SK-N-SH (cell line): ENCODE measurements around the gene NAE1. TPM values are rescaled to one million over a fixed set of nuclear protein-coding genes. Genes with fewer than 3 reads are reported as not detected.

Source experiments
- CTCF ChIA-PET: fragments of 300-600, 350-600 bp; formaldehyde crosslinking; extraction: SDS; loops from one replicate; lab custom pipeline; 2021; lab: Yijun Ruan, JAX
- POLR2A ChIA-PET: fragments of 350-600 bp; sonication (Branson Sonifier 250); formaldehyde crosslinking; extraction: SDS; loops from one replicate; lab custom pipeline; 2020; ENCODE audit warnings: antibody characterized with exemption, inconsistent platforms; lab: Yijun Ruan, JAX
- DNase-seq: peaks from one replicate; pipeline ENCODE4 v3.0.0; 2012
- H2AFZ ChIP-seq: fragments of 200-600 bp; sonication (generic); 2 replicates; pipeline ENCODE4 v1.8.1; 2016; ENCODE audit warnings: antibody characterized with exemption, mild to moderate bottlenecking, low read depth
- H3F3A ChIP-seq: fragments of 200-600 bp; sonication (generic); replicated peaks from 2 replicates; pipeline ENCODE3; 2016; ENCODE audit warnings: antibody characterized with exemption, mild to moderate bottlenecking; ENCODE audit not compliant: insufficient read depth
- H3K27ac ChIP-seq, 2 experiments: fragments of 200-500 bp in 1 of 2; fragments of 200-600 bp in 1 of 2; sonication (Bioruptor generic) in 1 of 2; sonication (generic), shearing (Covaris generic) in 1 of 2; 2 replicates each; pipeline versions ENCODE4 v1.5.1 to v1.6.1; 2014 to 2016; ENCODE audit warnings: low read depth in 2 of 2, inconsistent platforms in 1 of 2, low read length in 1 of 2, mild to moderate bottlenecking in 1 of 2, mixed read lengths in 1 of 2
- H3K27me3 ChIP-seq: fragments of 200-600 bp; sonication (generic), shearing (Covaris generic); 2 replicates; pipeline ENCODE4 v1.6.1; 2016; ENCODE audit warnings: mixed run types; ENCODE audit not compliant: insufficient read depth
- H3K36me3 ChIP-seq, 2 experiments: fragments of 200-500 bp in 1 of 2; fragments of 200-600 bp in 1 of 2; sonication (Bioruptor generic) in 1 of 2; sonication (generic) in 1 of 2; replicated peaks in 1 of 2; 2 replicates each; pipeline versions ENCODE3 to v1.5.1; 2014 to 2016; ENCODE audit warnings: low read length in 1 of 2, mild to moderate bottlenecking in 1 of 2; ENCODE audit not compliant: insufficient read depth in 2 of 2, control insufficient read depth in 1 of 2
- H3K4me1 ChIP-seq, 2 experiments: fragments of 200-500 bp in 1 of 2; fragments of 200-600 bp in 1 of 2; sonication (Bioruptor generic) in 1 of 2; sonication (generic), shearing (Covaris generic) in 1 of 2; 2 replicates each; pipeline versions ENCODE4 v1.5.1 to v1.6.1; 2014 to 2016; ENCODE audit warnings: low read depth in 1 of 2, low read length in 1 of 2, mixed run types in 1 of 2; ENCODE audit not compliant: insufficient read depth in 2 of 2, control insufficient read depth in 1 of 2
- H3K4me2 ChIP-seq: fragments of 200-600 bp; sonication (generic), shearing (Covaris generic); 2 replicates; pipeline ENCODE4 v1.6.1; 2017; ENCODE audit warnings: mixed run types
- H3K4me3 ChIP-seq, 2 experiments: fragments of 200-500 bp in 1 of 2; fragments of 200-600 bp in 1 of 2; sonication (Bioruptor generic) in 1 of 2; sonication (generic), shearing (Covaris generic) in 1 of 2; 2 replicates each; pipeline versions ENCODE4 v1.5.1 to v1.8.1; 2014 to 2016; ENCODE audit warnings: low read depth in 2 of 2, inconsistent platforms in 1 of 2, low read length in 1 of 2, mild to moderate bottlenecking in 1 of 2, mixed read lengths in 1 of 2, moderate library complexity in 1 of 2
- H3K79me2 ChIP-seq: fragments of 200-600 bp; sonication (generic); 2 replicates; pipeline ENCODE4 v1.8.1; 2017; ENCODE audit warnings: mild to moderate bottlenecking; ENCODE audit not compliant: insufficient read depth
- H3K9ac ChIP-seq: fragments of 200-600 bp; sonication (generic); 2 replicates; pipeline ENCODE4 v1.6.1; 2017; ENCODE audit warnings: mixed run types
- H3K9me2 ChIP-seq: fragments of 200-600 bp; sonication (generic); 2 replicates; pipeline ENCODE4 v1.6.1; 2017; ENCODE audit warnings: mixed run types
- H3K9me3 ChIP-seq: fragments of 200-600 bp; sonication (generic); 2 replicates; pipeline ENCODE4 v1.6.1; 2017; ENCODE audit warnings: mixed run types, mild to moderate bottlenecking, moderate library complexity
- H4K20me1 ChIP-seq: fragments of 200-600 bp; sonication (generic); 2 replicates; pipeline ENCODE4 v1.6.1; 2017; ENCODE audit warnings: mild to moderate bottlenecking, mixed run types; ENCODE audit not compliant: insufficient read depth
- CHD2 ChIP-seq: fragments of 150-350 bp; IDR thresholded peaks from 2 replicates; pipeline ENCODE4 v1.6.1; 2018; ENCODE audit warnings: low read length; ENCODE audit not compliant: partially characterized antibody
- EP300 ChIP-seq, 2 experiments: IDR thresholded peaks; 2 replicates each; pipeline versions ENCODE4 v1.4.0 to v1.6.1; 2012; ENCODE audit warnings: borderline replicate concordance in 1 of 2, low read depth in 1 of 2, low read length in 1 of 2
- EZH2phosphoT487 ChIP-seq: fragments of 200-600 bp; sonication (generic); IDR thresholded peaks from 2 replicates; pipeline ENCODE4 v1.6.1; 2017; ENCODE audit warnings: low read depth, mixed run types, mild to moderate bottlenecking, antibody characterized with exemption, moderate library complexity, borderline replicate concordance
- FOXM1 ChIP-seq: IDR thresholded peaks from 2 replicates; pipeline ENCODE4 v1.4.0; 2012; ENCODE audit warnings: low read depth, mild to moderate bottlenecking
- GABPA ChIP-seq: IDR thresholded peaks from 2 replicates; pipeline ENCODE4 v1.4.0; 2012; ENCODE audit warnings: low read depth, mild to moderate bottlenecking
- JUND ChIP-seq: IDR thresholded peaks from 2 replicates; pipeline ENCODE4 v1.4.0; 2012
- MEF2A ChIP-seq: IDR thresholded peaks from 2 replicates; pipeline ENCODE4 v1.4.0; 2012; ENCODE audit warnings: low read depth, borderline replicate concordance
- MXI1 ChIP-seq: IDR thresholded peaks from 2 replicates; pipeline ENCODE4 v1.6.1; 2012; ENCODE audit warnings: mild to moderate bottlenecking, low read depth, low read length, improper control_type of control experiment
- NRF1 ChIP-seq: IDR thresholded peaks from 2 replicates; pipeline ENCODE4 v1.6.1; 2012; ENCODE audit warnings: low read depth, mild to moderate bottlenecking, low read length
- RAD21 ChIP-seq: IDR thresholded peaks from 2 replicates; pipeline ENCODE4 v1.6.1; 2012; ENCODE audit warnings: mild to moderate bottlenecking, low read length
- RXRA ChIP-seq: IDR thresholded peaks from 2 replicates; pipeline ENCODE4 v1.4.0; 2012; ENCODE audit warnings: low read depth, mild to moderate bottlenecking, borderline replicate concordance
- SIN3A ChIP-seq: IDR thresholded peaks from 2 replicates; pipeline ENCODE4 v1.6.1; 2012; ENCODE audit warnings: low read depth, mild to moderate bottlenecking, low read length, moderate library complexity, borderline replicate concordance
- SMC3 ChIP-seq: IDR thresholded peaks from 2 replicates; pipeline ENCODE4 v1.6.1; 2012; ENCODE audit warnings: low read depth, low read length, improper control_type of control experiment
- TAF1 ChIP-seq: IDR thresholded peaks from 2 replicates; pipeline ENCODE4 v1.6.1; 2012; ENCODE audit warnings: low read depth, mild to moderate bottlenecking, low read length, moderate library complexity, borderline replicate concordance
- TEAD4 ChIP-seq: IDR thresholded peaks from 2 replicates; pipeline ENCODE4 v1.4.0; 2012; ENCODE audit warnings: mild to moderate bottlenecking, borderline replicate concordance; ENCODE audit not compliant: insufficient read depth
- YY1 ChIP-seq: IDR thresholded peaks from 2 replicates; pipeline ENCODE4 v1.4.0; 2012; ENCODE audit warnings: low read depth, mild to moderate bottlenecking
- WGBS: methylation state at CpG from one replicate; pipeline ENCODE4 v1.1.6; 2017; ENCODE audit warnings: low lambda C conversion rate; 5-methylcytosine and 5-hydroxymethylcytosine counted together
- polyA plus RNA-seq, 3 experiments: library from polyadenylated mRNA; depleted of rRNA; stranded (reverse); fragments of >200 nt; gene quantifications; 2 replicates each; pipeline ENCODE4 v1.2.3, GENCODE V29; 2012
- TF ChIP-seq, protein P1 (sequence below): IDR thresholded peaks from 2 replicates; pipeline ENCODE4 v1.6.1; 2012; ENCODE audit warnings: mild to moderate bottlenecking, low read depth, low read length, moderate library complexity
- TF ChIP-seq, protein P2 (sequence below): IDR thresholded peaks from 2 replicates; pipeline ENCODE4 v1.4.0; 2012; ENCODE audit warnings: low read depth, borderline replicate concordance
- TF ChIP-seq, protein P3 (sequence below): fragments of 150-350 bp; IDR thresholded peaks from 2 replicates; pipeline ENCODE4 v1.6.1; 2017; ENCODE audit warnings: antibody characterized with exemption, low read length, low read depth, borderline replicate concordance
- TF ChIP-seq, protein P4 (sequence below): IDR thresholded peaks from 2 replicates; pipeline ENCODE4; 2012
- TF ChIP-seq, protein P5 (sequence below): IDR thresholded peaks from 2 replicates; pipeline ENCODE4 v1.4.0; 2012; ENCODE audit warnings: low read depth, borderline replicate concordance

NAE1 gene
- polyA plus RNA-seq, 1 of the 3 experiments (the other 2 are of a cell fraction), result 33.8 TPM

DNA sequence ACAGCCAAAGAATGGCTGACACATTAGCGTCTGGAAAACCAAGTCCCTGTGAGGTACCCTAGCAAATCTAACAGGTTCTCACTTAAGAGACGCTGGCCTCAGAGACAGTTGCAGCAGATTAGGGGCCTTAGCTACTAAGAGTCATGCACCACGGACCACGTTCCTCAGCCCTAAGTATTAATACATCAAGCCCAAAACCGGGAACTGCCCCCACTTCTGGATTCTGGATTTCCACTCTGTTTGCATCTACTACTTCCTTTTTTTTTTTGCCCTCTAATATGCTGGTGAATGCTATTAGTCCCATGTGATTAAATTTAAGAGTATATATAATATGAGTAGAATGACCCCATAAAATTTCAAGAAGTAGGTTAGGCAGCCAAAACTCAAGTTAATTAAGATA is 28.6 kb downstream of the NAE1 start:
- H3K9ac ChIP-seq, result no peak overlapping the region
- 97% methylated on average over 5 of the region's 5 CpGs for WGBS

DNA sequence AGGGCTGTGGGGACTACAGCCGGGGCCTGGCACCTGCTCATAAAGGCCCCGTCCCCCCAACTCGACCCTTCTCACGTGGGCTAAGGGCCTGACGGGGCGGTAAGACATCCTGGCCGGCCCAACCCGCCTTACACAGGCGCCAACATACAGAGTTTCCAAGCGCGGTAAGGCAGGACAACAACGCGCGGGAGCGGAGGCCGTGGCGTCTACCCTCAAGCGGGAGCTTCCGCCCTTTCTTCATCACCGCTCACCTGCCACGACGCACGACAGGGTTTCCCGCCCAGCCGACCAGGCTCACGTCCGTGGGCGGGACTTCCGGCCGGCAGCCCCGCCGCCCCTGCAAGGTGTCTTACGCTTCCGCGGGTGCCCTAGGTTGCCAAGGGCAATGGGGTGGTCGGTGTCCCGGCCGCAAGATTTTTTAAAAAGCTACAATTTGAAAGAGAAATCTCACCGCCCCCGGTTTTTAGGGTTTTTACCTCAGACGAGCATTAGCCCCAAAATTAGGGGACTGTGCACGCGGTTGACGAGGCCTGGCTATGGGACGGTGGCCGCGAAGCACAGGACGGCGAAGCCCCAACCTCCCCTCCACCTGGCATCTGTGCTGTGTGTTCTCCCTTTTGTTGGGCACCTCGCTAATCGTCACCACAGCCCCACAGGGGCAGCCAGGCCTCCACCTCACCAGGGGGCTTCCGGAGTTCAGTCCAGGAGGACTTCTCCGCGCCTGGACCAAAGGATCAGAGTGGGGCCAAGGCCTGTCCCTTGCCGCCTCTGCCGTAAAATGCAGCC is 29.3 kb downstream of the NAE1 start, which contains the start of gene TERB1:
TERB1 (minus strand) TSS at position 265 of the 786 bp plus-strand sequence. CDS start 4,786 bp downstream, outside the sequence.
- DNase-seq, result peak; percentile 20
- no peaks in the 10 kb centered on the region for H3K27me3 ChIP-seq
- H3K36me3 ChIP-seq, result peaks cover 39 to 44% of the 10 kb centered on the region in 2 experiments
- no peak within 1 kb of the TSS for H3K4me2 ChIP-seq
- H2AFZ ChIP-seq, result no peak within 1 kb of the TSS
- no peaks in the 10 kb centered on the region for H4K20me1 ChIP-seq
- peaks cover 13% of the 10 kb centered on the region for H3F3A ChIP-seq
- ChIA-PET CTCF (interaction anchor here (1.0 kb wide), 1 partner anchor 30 kb away, joined by 4 read pairs; the partner anchor contains the start of gene NAE1), POLR2A (no interaction called here)
- H3K27ac ChIP-seq, result no peak within 1 kb of the TSS
- H3K4me1 ChIP-seq, result no peaks in the 10 kb centered on the region
- H3K9me2 ChIP-seq, result no peaks in the 10 kb centered on the region
- H3K9me3 ChIP-seq, result no peaks in the 10 kb centered on the region
- no peaks in the 10 kb centered on the region for H3K79me2 ChIP-seq
- WGBS, result 97% methylated on average over 51 of the region's 56 CpGs
- no peak within 1 kb of the TSS for H3K4me3 ChIP-seq
- H3K9ac ChIP-seq, result no peak within 1 kb of the TSS
- TF ChIP-seq RXRA (no peak), SMC3 (no peak), RAD21 (no peak), EZH2phosphoT487 (no peak), JUND (no peak), MXI1 (no peak)
- TF ChIP-seq, protein P1, sequence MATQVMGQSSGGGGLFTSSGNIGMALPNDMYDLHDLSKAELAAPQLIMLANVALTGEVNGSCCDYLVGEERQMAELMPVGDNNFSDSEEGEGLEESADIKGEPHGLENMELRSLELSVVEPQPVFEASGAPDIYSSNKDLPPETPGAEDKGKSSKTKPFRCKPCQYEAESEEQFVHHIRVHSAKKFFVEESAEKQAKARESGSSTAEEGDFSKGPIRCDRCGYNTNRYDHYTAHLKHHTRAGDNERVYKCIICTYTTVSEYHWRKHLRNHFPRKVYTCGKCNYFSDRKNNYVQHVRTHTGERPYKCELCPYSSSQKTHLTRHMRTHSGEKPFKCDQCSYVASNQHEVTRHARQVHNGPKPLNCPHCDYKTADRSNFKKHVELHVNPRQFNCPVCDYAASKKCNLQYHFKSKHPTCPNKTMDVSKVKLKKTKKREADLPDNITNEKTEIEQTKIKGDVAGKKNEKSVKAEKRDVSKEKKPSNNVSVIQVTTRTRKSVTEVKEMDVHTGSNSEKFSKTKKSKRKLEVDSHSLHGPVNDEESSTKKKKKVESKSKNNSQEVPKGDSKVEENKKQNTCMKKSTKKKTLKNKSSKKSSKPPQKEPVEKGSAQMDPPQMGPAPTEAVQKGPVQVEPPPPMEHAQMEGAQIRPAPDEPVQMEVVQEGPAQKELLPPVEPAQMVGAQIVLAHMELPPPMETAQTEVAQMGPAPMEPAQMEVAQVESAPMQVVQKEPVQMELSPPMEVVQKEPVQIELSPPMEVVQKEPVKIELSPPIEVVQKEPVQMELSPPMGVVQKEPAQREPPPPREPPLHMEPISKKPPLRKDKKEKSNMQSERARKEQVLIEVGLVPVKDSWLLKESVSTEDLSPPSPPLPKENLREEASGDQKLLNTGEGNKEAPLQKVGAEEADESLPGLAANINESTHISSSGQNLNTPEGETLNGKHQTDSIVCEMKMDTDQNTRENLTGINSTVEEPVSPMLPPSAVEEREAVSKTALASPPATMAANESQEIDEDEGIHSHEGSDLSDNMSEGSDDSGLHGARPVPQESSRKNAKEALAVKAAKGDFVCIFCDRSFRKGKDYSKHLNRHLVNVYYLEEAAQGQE, result no peak
- TF ChIP-seq, protein P2, sequence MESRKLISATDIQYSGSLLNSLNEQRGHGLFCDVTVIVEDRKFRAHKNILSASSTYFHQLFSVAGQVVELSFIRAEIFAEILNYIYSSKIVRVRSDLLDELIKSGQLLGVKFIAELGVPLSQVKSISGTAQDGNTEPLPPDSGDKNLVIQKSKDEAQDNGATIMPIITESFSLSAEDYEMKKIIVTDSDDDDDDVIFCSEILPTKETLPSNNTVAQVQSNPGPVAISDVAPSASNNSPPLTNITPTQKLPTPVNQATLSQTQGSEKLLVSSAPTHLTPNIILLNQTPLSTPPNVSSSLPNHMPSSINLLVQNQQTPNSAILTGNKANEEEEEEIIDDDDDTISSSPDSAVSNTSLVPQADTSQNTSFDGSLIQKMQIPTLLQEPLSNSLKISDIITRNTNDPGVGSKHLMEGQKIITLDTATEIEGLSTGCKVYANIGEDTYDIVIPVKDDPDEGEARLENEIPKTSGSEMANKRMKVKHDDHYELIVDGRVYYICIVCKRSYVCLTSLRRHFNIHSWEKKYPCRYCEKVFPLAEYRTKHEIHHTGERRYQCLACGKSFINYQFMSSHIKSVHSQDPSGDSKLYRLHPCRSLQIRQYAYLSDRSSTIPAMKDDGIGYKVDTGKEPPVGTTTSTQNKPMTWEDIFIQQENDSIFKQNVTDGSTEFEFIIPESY, result no peak

More for the DNA sequence above, 28.6 kb downstream of the NAE1 start:
- Histone ChIP-seq H3K9me2 (no peaks in the 10 kb centered on the region), H3K36me3 (peaks cover 39 to 47% of the 10 kb centered on the region in 2 experiments), H3K27me3 (no peaks in the 10 kb centered on the region), H3F3A (peaks cover 13% of the 10 kb centered on the region), H3K4me1 (no peaks in the 10 kb centered on the region), H3K9me3 (no peaks in the 10 kb centered on the region), H2AFZ (no peak overlapping the region), H3K79me2 (no peaks in the 10 kb centered on the region), H3K4me3 (no peak overlapping the region), H4K20me1 (no peaks in the 10 kb centered on the region), H3K27ac (no peak overlapping the region), H3K4me2 (no peak overlapping the region)
- no peak for TF ChIP-seq YY1
- no peak for TF ChIP-seq MEF2A
- TF ChIP-seq TEAD4, result no peak
- TF ChIP-seq EZH2phosphoT487, result no peak
- TF ChIP-seq GABPA, result no peak
- TF ChIP-seq NRF1, result no peak
- no peak for TF ChIP-seq SIN3A
- TF ChIP-seq CHD2, result no peak
- TF ChIP-seq TAF1, result no peak
- TF ChIP-seq, protein P3, sequence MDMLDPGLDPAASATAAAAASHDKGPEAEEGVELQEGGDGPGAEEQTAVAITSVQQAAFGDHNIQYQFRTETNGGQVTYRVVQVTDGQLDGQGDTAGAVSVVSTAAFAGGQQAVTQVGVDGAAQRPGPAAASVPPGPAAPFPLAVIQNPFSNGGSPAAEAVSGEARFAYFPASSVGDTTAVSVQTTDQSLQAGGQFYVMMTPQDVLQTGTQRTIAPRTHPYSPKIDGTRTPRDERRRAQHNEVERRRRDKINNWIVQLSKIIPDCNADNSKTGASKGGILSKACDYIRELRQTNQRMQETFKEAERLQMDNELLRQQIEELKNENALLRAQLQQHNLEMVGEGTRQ, result no peak
- TF ChIP-seq FOXM1, result no peak
- TF ChIP-seq, protein P4, sequence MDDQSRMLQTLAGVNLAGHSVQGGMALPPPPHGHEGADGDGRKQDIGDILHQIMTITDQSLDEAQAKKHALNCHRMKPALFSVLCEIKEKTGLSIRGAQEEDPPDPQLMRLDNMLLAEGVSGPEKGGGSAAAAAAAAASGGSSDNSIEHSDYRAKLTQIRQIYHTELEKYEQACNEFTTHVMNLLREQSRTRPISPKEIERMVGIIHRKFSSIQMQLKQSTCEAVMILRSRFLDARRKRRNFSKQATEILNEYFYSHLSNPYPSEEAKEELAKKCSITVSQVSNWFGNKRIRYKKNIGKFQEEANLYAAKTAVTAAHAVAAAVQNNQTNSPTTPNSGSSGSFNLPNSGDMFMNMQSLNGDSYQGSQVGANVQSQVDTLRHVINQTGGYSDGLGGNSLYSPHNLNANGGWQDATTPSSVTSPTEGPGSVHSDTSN, result no peak
- TF ChIP-seq, protein P5, sequence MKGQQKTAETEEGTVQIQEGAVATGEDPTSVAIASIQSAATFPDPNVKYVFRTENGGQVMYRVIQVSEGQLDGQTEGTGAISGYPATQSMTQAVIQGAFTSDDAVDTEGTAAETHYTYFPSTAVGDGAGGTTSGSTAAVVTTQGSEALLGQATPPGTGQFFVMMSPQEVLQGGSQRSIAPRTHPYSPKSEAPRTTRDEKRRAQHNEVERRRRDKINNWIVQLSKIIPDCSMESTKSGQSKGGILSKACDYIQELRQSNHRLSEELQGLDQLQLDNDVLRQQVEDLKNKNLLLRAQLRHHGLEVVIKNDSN, result no peak
- TF ChIP-seq JUND, result no peak
- no peak for TF ChIP-seq EP300 (IDR thresholded peaks at IDR 0.05; ENCODE audit: borderline replicate concordance in 1 of 2, low read depth in 1 of 2, low read length in 1 of 2)
- ChIA-PET POLR2A (no interaction called here), CTCF (interaction anchor here (1.3 kb wide), 1 partner anchor 62 kb away, joined by 4 read pairs; no protein-coding TSS in a partner anchor)
- no peak for DNase-seq
